ENCODE results near the gene PANX3. TPM values are rescaled to one million over a fixed set of nuclear protein-coding genes. Genes with fewer than 3 reads are reported as not detected.

Gene PANX3
- total RNA-seq, 1 donor from 2014 or later, result not detected

GRCh38 chr11:124656774-124657630, 45.8 kb downstream of the PANX3 start:
- DNase-seq (ENCODE audit: low read depth in 2 of 2), result no peak

- DNase-seq (ENCODE audit: low read depth in 2 of 2), result no peak
Observed at GRCh38 chr11:124657904-124658303, 46.7 kb downstream of the PANX3 start.

- no peak for DNase-seq (ENCODE audit: low read depth in 2 of 2)
Observed at GRCh38 chr11:124658501-124658900, 47.3 kb downstream of the PANX3 start.

GRCh38 chr11:124658986-124659385, 47.8 kb downstream of the PANX3 start:
- DNase-seq (ENCODE audit: low read depth in 2 of 2), result no peak

DNA sequence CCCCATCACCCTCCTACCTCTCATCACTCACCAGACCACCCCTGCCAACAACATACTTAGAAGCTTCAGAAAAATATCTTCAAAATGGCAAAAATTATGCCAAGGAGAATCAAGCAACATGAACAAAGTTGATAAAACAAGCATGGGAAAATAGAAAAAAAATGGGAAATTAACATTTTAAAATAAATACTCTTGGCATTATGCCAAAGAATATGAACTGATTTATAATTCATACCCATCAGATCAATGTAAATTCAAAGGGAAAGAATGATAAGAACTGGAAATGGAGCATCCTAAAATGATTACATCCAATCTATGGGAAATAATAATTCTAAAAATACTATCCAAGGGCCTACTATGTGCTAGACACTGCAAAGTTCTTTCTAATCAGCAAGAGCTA, 50.3 kb downstream of the PANX3 start:
- no peak for DNase-seq (ENCODE audit: low read depth in 2 of 2)

- DNase-seq (ENCODE audit: low read depth in 2 of 2), result no peak
Observed at GRCh38 chr11:124662106-124662505, 50.9 kb downstream of the PANX3 start.

DNA sequence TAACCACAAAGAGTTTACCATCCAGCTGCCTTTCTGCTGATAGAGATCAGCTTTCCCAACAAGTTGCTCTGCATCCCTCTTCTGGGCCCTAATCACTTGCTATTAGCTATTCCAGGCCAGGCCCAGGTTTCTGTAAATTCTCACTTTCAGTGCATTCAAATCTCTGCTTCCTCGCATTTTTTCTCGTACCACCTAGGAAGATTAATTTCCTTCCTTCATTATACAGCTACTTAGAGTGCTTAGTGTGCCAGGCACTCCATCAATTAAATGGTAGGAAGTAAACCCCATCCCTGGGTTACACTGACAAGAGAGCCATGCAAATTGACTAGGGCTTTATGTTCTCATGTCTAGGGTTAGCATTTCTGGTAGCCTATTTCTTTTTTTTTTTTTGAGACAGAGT, 52.6 kb downstream of the PANX3 start:
- DNase-seq (ENCODE audit: low read depth in 2 of 2), result no peak

DNA sequence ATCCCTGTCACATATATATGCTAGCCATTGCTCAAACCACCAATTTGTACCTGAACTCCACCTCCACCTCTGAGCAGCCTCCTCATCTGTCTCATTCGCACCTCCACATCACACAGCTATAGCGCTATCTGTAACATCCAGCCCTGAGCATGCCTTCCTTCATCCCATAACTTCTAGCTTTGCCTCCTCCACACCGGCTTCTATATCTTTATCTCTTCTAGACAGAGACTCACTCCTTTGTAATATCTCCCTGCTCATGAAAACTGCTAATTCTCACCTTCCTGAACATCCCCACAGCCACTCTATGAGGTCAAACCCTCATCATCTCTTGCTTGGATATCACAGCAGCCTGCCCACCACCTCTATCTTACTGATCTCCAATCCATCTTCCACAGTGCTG, 56.4 kb downstream of the PANX3 start:
- no peak for DNase-seq (ENCODE audit: low read depth in 2 of 2)

DNA sequence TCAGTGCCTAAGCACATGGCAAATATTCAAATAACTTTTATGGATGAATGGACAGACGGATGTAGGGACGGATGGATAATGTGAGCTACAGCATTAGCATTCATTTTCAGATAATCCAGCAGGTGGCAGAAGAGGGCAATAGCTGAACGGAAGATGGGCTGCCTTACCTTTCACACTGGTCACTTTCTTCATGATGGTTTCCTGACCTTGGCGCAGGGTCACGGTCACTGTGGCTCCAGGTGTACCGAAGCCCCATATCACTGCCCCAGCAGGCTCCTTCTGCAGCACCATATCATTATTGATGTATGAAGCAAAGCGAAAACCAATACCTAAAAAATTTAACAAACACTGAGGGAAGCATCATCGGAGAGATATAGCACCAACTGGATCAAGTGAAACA, 58.0 kb downstream of the PANX3 start:
- peak; percentile 68 to 76 for DNase-seq (ENCODE audit: low read depth in 2 of 2)

Other genes starting within 250 kb of the PANX3 start
- gene OR8B2, start 226.9 kb upstream of the PANX3 start, total RNA-seq, result not detected in 2 replicates
- not detected in 2 replicates for gene OR8B3, start 212.4 kb upstream of the PANX3 start, total RNA-seq
- not detected in 2 replicates for gene OR8B4, start 186.6 kb upstream of the PANX3 start, total RNA-seq
- not detected in 2 replicates for gene OR8B8, start 165.7 kb upstream of the PANX3 start, total RNA-seq
- gene OR8B12, start 67.8 kb upstream of the PANX3 start, total RNA-seq, result not detected in 2 replicates
- gene OR8A1, start 41.4 kb upstream of the PANX3 start, total RNA-seq, result under 0.01 TPM in 1 of 2 replicates, not detected in the other
- gene TBRG1, start 11.4 kb downstream of the PANX3 start, total RNA-seq, result 11.6 and 19.2 TPM in 2 replicates
- gene SIAE, start 62.3 kb downstream of the PANX3 start, total RNA-seq, result 6.8 and 7.5 TPM in 2 replicates
- gene SPA17, start 62.5 kb downstream of the PANX3 start, total RNA-seq, result 3.6 and 5.0 TPM in 2 replicates
- 0.20 and 0.65 TPM in 2 replicates for gene NRGN, start 128.5 kb downstream of the PANX3 start, total RNA-seq
- gene VSIG2, start 140.8 kb downstream of the PANX3 start, total RNA-seq, result under 0.01 TPM in 1 of 2 replicates, not detected in the other
- 8.9 and 35.1 TPM in 2 replicates for gene ESAM, start 150.9 kb downstream of the PANX3 start, total RNA-seq
- 3.9 and 5.6 TPM in 2 replicates for gene MSANTD2, start 189.0 kb downstream of the PANX3 start, total RNA-seq